Kidney glomerular epithelial cell (primary cell): Measurements from ENCODE around the gene CCDC39.
"Not testable (repeated sequence)": the region's sequence is repeated elsewhere in the genome, so short reads cannot be mapped to it uniquely, and the experiment has no call there.

Experiments used
- DNase-seq: peaks from one replicate; lab custom pipeline; 2025; lab: John Stamatoyannopoulos, UW

CCDC39 gene

DNA sequence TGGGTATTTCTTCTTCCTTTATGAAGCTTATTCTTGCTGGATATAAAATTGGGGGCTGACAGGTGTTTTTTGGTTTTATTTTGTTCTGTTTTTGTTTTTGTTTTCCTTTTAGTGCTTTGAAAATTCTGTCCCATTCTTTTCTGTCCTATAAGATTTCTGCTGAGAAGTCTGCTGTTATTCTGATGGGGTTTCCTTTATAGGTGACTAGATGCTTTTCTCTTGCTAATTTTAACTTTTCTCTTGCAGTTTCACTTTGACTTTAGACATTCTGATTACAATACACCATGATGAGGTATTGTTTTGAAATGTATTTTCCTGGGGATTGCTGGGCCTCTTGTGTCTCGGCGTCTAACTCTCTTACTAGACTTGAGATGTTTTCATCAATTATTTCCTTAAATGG is 54.6 kb downstream of the CCDC39 start:
- no peak for DNase-seq

DNA sequence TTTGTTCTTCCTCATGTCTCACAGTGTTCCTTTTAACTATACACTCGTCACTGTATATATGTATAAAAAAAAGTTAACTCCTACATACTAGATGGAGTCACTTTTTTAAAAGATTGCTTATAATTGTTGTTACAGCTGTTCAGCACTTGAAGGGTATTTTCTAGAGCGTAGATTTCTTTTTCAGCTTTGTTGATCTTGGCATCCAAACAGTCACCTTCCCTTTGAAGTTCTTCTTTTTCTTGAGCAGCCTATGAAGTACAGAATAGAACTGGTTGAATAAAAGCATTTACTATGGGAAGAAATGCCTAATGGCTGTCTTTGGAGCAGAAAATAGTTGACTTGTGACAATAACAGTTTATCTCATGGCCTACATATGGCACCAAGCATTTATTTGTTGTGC is 59.6 kb downstream of the CCDC39 start:
- no peak for DNase-seq

DNA sequence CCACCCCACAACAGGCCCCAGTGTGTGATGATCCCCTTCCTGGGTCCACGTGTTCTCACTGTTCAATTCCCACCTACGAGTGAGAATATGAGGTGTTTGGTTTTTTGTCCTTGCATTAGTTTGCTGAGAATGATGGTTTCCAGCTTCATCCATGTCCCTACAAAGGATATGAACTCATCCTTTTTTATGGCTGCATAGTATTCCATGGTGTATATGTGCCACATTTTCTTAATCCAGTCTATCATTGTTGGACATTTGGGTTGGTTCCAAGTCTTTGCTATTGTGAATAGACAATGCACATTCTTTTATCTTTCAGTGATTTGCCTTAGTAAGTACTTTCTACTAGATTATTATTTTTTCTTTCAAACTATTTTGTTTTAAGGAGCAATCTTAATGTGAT is 60.7 kb downstream of the CCDC39 start:
- DNase-seq: not testable (repeated sequence)

DNA sequence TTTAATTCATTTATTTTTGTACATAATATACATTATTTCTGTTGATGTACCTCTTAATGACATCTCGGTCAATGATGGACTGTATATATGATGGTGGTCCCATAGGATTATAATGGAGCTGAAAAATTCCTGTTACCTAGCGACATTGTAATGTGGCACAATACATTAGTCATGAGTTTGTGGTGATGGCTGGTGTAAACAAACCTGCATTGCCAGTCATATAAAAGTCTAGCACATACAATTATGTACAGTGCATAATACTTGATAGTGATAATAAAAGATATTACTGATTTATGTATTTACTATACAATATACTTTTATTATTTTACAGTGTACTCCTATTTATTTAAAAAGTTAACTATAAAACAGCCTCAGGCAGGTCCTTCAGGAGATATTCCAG is 62.2 kb downstream of the CCDC39 start:
- DNase-seq: no peak

DNA sequence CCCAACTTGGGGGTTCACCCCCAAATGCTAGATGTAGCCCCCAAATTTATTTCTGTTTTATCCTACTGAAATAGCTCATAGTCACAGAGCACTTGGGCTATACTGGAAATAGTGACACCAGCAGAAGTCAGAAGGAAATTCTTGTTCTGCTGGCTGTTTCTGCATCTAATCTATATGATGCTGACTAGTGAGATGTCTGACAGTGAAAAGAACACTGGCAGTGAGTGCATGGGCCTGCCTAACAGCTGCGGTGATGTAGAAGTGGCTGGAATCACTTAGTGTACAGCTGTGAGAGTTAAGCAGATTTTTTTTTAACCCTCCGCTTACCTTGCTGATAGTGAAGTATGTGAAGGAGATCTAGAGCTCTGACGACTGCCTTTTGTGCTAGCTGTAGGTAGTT is 63.3 kb downstream of the CCDC39 start:
- no peak for DNase-seq

- no peak for DNase-seq
Measured at GRCh38 chr3:180612364-180612763, 66.9 kb downstream of the CCDC39 start.

DNA sequence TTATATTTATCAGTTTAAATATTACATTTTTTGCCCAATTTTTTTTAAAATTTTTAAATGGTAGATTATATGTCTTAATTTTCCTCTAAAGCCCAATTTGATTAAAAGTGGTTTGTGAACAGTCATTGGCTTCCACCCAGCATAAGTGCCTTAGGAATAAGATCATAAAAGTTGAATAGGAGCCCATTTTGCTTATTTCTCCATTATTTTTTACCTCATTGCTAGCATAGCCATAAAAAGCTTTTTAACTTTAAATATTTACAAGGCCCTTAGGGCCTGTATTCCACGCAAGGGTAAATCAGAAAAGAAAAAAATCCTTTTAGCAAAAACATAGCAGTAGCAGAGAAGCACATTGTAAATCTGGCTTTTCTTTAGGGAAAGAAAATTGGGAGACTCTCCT is 68.3 kb downstream of the CCDC39 start:
- DNase-seq: no peak

DNA sequence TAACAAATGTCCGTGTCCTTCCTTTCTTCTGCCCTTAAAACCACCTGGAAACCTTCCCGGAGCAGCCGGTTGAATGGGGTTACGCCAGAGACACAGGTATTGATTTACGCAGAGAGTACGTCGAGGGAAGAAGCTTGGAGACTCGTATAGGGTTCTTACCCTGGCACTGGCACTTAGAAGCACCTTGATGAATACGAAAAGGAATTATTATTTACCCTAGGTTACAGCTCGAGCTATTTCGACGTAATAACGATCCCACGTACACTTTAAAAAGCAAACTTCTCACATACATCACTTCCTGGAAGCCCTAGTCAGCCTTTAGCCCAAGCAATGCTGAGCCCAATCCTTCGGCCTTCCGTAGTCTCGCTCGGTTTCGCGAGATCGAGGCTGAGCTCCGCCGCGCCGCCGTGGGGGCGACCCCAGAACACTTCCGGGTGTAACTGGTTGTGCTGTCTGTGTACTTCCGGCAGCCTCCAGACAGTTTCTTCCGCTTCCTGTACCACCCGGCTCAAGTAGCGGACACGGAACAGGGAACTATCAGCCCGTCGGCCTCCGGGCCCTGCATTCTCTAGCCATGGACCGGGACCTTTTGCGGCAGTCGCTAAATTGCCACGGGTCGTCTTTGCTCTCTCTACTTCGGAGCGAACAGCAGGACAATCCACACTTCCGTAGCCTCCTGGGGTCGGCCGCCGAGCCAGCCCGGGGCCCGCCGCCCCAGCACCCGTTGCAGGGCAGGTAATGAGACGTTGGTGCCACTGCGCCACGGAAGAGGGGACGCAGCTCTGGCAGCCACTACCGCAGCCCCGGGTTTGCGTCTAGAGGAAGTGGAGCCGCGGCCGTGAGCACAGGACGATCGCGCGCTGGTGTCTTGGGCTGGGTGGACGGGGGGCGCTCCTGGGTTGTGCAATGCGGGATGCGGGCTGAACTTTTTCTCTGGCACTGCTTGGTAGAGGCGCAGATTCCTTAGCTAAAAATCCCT is 77.3 kb downstream of the CCDC39 start, which contains the start of gene TTC14:
TSS of gene TTC14 (plus strand) at position 476 of the 979 bp plus-strand sequence. CDS start at position 575, 99 bp downstream.
- DNase-seq: peak; percentile 90

- no peak for DNase-seq
Measured at GRCh38 chr3:180600473-180600872, 78.8 kb downstream of the CCDC39 start.

GRCh38 chr3:180595559-180595935 is 83.7 kb downstream of the CCDC39 start:
- no peak for DNase-seq

- peak; percentile 22 for DNase-seq
Measured at GRCh38 chr3:180594631-180595558, 84.4 kb downstream of the CCDC39 start.

DNA sequence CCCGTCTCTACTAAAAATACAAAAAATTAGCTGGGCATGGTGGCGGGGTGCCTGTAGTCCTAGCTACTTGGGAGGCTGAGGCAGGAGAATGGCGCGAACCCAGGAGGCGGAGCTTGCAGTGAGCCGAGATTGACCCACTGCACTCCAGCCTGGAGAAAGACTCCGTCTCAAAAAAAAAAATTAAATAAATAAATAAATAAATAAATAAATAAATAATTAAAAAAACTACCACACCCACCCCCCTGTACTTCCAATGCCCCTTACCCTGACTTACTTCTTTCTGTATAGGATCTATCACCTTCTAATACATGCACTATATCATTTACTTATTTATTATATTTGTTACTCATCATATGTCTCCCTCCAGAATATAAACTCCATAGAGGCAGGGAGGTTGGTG is 85.7 kb downstream of the CCDC39 start:
- DNase-seq: not testable (repeated sequence)

DNA sequence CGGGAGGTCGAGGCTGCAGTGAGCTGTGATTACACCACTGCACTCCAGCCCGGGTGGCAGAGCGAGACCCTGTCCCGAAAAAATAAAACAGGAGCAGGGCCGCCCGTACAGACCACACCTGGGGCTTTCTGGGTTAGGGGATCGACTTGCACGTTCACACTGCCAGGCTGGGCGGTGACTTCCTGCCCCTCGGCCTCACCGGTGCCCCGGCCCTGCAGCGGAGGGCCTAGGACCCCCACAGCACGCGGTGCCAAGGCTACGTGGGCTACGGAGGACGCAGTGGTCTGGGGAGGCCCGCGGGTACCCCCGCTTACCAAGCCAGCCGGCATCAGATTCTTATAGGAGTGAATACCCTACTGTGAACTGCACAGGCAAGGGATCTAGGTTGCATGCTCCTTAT is 88.9 kb downstream of the CCDC39 start:
- no peak for DNase-seq

DNA sequence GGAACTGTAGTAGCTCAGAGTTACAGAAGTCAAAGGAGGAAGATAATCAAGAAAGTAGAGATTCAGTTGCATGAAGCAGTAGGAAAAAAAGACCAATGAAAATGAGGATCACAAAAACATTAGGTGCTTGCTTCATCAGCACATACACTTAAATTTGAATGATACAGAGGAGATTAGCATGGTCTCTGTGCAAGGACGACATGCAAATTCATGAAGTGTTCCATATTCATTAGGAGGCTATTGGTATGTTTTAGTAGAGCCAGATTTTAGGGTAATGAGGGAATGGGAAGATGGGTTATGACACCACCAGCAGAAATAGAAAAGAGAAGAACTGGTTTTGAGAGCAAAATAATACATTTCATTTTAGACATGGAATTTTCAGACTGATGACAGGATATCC is 98.4 kb downstream of the CCDC39 start:
- DNase-seq: no peak

- no peak for DNase-seq
Measured at GRCh38 chr3:180575571-180575970, 103.7 kb downstream of the CCDC39 start.

DNA sequence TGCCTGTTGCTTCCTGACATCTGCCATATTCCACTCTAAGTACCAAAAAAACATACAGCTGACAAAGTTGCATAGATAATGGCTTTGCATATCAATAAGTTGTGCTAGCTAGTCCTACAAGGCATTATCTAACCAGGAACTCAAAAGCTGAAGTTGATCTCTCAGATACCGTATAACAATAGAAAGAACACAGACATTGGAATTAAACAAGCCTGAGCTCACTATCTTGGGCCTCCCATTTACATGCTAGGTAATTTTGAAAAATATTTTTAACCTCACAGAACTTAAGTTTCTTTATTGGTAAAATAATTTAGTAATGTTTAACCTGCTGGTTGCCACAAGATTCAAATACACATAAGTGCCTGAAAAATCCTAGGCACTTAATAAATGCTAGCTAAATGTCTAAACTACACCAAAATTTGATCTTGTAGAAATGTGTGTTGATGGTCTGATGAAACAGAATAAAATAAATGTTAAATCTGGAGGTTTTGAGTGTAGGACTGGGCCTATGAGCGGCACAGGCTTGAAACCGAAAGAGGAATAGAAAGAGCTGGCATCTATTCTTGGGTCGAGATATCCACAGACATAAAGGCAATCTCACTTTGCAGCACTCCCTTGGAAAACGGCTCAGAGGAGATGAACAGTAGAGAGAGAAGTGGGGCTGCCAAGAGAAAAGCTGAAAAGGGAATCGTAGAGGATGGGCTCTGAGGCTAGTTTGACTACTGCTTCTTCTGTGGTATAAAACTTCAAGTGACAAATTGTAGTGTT is 107.3 kb downstream of the CCDC39 start:
- DNase-seq: no peak

DNA sequence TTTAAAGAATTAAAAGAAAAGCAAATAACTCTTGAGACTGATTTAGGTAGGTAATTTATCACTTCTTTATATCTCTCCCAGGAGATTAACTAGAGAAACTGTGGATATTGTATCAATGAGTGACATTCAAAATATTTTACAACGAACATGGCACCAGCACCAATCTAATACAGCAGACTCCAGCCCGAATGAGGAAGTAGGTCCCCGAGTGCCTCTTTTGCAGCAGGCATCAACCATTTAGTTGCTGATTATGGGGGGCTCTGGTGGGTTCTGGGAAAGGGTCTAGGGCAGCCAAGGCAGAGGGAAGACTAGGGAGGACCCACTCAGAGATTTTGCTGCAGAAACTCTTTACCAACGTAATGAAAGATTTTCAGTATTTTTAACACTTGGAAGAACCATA is 109.1 kb downstream of the CCDC39 start:
- DNase-seq: no peak

- no peak for DNase-seq
Measured at GRCh38 chr3:180564676-180565075, 114.6 kb downstream of the CCDC39 start.
